Ovary (tissue), 3 donors: ENCODE measurements around the gene SLIT3.

Source experiments
- CTCF ChIP-seq, 3 donors: fragments of 450-650 bp in 2 of 3; fragments of 200-600 bp in 1 of 3; IDR thresholded peaks; one replicate each; pipeline versions ENCODE4 v1.5.1 to v1.8.0; 2016 to 2022; ENCODE audit warnings: antibody characterized with exemption in 3 of 3, mild to moderate bottlenecking in 1 of 3
- POLR2A ChIP-seq: fragments of 450-650 bp; IDR thresholded peaks from one replicate; pipeline ENCODE4 v1.6.1; 2017; ENCODE audit warnings: antibody characterized with exemption, mild to moderate bottlenecking, moderate library complexity
- donor health status: DM: no; HTN: no; CAD: no.

DNA sequence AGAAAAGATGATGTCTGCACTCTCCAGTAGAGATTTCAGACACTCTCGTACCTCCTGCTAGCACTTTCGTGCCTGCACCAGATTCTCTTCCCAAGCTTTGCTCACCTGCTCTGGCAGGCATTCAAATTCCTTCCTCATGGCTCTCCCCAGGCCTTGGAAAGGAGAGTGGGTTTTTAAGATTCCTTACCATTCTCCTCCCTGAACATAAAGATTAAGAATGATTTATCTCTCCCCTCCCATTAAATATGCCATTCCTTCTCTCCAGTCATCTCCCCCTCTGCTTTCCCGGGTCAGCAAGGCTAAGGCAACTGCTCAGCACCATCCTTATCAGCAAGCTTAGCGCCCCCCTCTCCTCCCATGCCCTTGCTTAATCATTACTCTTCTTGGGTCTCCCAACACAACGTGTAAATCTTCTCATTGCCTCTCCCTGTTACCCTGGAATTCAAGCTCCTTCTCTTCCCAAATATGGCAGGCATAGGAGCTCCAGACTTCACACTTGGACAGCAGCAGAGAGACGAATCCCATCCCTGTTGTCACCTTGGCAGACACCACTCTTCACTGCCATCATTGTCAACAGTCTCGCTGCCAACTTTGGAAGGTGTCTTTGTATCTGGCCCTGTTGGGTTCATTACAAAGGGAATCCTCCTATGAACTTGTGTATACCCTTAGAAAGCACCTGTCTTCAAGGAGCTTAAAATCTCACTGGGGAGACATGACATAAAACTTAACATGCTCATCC is 332.9 kb downstream of the SLIT3 start:
- TF ChIP-seq POLR2A (no peak), CTCF (IDR thresholded peaks at IDR 0.05) (no peak)
